IPS-18c (cell line): ENCODE data around the gene CGB1.
A peak's percentile ranks its signal among the peaks of the same experiment; 100 is the strongest.
"Not testable (repeated sequence)": the region's sequence is repeated elsewhere in the genome, so short reads cannot be mapped to it uniquely, and the experiment has no call there.

Experiments used
- H3K4me3 ChIP-seq: 2 replicates; pipeline ENCODE4 v1.7.0; 2013; ENCODE audit warnings: low read depth, mild to moderate bottlenecking, low read length, moderate library complexity; ENCODE audit not compliant: insufficient read depth
- H3K9me3 ChIP-seq: one replicate; pipeline ENCODE4 v1.6.1; 2013; ENCODE audit warnings: mild to moderate bottlenecking, low read length, moderate library complexity; ENCODE audit not compliant: control insufficient read depth, insufficient read depth

CGB1 gene

GRCh38 chr19:49031642-49032301 lies 4.9 kb downstream of the CGB1 start, which contains the start of gene CGB2:
Gene CGB2 (plus strand): TSS chr19:49031890. CDS start chr19:49032096, 206 bp downstream.
- not testable (repeated sequence) for H3K9me3 ChIP-seq, H3K4me3 ChIP-seq

- not testable (repeated sequence) for H3K9me3 ChIP-seq, H3K4me3 ChIP-seq
Measured at GRCh38 chr19:49030323-49030722, 6.4 kb downstream of the CGB1 start.

- H3K9me3 ChIP-seq, H3K4me3 ChIP-seq: not testable (repeated sequence)
Measured at GRCh38 chr19:49029749-49030148, 6.9 kb downstream of the CGB1 start.

- H3K9me3 ChIP-seq, H3K4me3 ChIP-seq: not testable (repeated sequence)
Measured at GRCh38 chr19:49028686-49029085, 8.0 kb downstream of the CGB1 start.

GRCh38 chr19:49025599-49025998 lies 11.1 kb downstream of the CGB1 start:
- H3K9me3 ChIP-seq, H3K4me3 ChIP-seq: not testable (repeated sequence)

- not testable (repeated sequence) for H3K4me3 ChIP-seq, H3K9me3 ChIP-seq
Measured at GRCh38 chr19:49025088-49025487, 11.6 kb downstream of the CGB1 start.

- not testable (repeated sequence) for H3K9me3 ChIP-seq
Measured at GRCh38 chr19:49024233-49024632, 12.5 kb downstream of the CGB1 start, which contains the start of gene CGB3. Gene CGB3 (minus strand): TSS chr19:49024333. CDS start chr19:49023971, 362 bp downstream.

GRCh38 chr19:49022116-49022515 lies 14.6 kb downstream of the CGB1 start:
- Histone ChIP-seq H3K9me3 (no peaks in the 10 kb centered on the region), H3K4me3 (no peak overlapping the region)

More at GRCh38 chr19:49024233-49024632, 12.5 kb downstream of the CGB1 start, which contains the start of gene CGB3:
- H3K4me3 ChIP-seq: not testable (repeated sequence)

GRCh38 chr19:49020931-49021895 lies 15.5 kb downstream of the CGB1 start:
- Histone ChIP-seq H3K9me3 (no peaks in the 10 kb centered on the region), H3K4me3 (no peak overlapping the region)

GRCh38 chr19:49020342-49020741 lies 16.4 kb downstream of the CGB1 start:
- Histone ChIP-seq H3K9me3 (no peaks in the 10 kb centered on the region), H3K4me3 (no peak overlapping the region)

- H3K9me3 ChIP-seq: no peaks in the 10 kb centered on the region
- H3K4me3 ChIP-seq: peak overlapping the region; percentile 56; the same call in 1 of the 2 replicates
Measured at GRCh38 chr19:49019242-49019932, 17.3 kb downstream of the CGB1 start.

GRCh38 chr19:49018388-49019241 lies 18.1 kb downstream of the CGB1 start:
- peak overlapping the region; percentile 50 for H3K4me3 ChIP-seq
- not testable (repeated sequence) for H3K9me3 ChIP-seq

- peak overlapping the region; percentile 50 for H3K4me3 ChIP-seq
- H3K9me3 ChIP-seq: no peaks in the 10 kb centered on the region
Measured at GRCh38 chr19:49017666-49018351, 18.9 kb downstream of the CGB1 start.

GRCh38 chr19:49017041-49017665 lies 19.5 kb downstream of the CGB1 start, which contains the start of gene LHB:
Gene LHB (minus strand): TSS chr19:49017091. CDS start chr19:49017081, 10 bp downstream.
- Histone ChIP-seq H3K9me3 (no peaks in the 10 kb centered on the region), H3K4me3 (peak within 1 kb of the TSS; percentile 50)

GRCh38 chr19:49016067-49016839 lies 20.4 kb downstream of the CGB1 start:
- Histone ChIP-seq H3K4me3 (no peak overlapping the region), H3K9me3 (no peaks in the 10 kb centered on the region)
